ENCODE measurements around the gene PTH.

The PTH gene

DNA sequence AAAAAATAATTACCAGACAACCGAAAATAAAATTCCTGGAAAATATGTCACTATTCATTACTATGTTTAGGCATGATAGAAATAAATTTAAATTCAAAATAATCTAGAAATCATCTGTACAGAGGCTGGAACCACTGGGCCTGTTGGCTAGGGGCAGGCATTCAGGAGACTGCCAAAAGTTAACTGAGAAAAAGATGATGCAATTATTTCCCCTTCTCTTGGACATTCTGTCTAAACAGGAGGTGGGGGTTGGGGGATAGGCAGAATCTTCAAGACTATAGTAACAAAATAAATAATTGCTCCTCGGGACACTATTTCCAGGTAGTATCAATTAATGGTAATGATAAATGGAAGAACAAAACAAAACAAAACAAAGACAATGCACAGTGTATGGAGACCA lies 46.9 kb downstream of the PTH start:
- DNase-seq = no peak

DNA sequence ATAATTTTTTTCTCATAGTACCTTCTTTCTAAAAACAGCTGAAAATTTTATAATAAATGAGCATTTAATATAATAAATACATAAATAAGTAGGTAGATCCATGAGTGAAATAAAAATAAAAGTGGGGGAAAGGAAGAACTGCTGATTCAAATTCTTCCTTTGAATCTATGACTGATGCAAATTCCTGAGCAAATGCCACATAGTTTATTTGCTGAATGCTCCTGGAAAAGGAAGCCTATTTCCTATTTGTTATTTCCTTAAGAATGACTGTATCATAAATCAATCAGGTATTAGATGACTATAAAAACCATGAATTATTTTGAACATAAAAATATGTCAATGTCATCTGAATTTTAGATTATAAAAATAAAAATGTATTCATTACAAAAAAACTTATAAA lies 49.4 kb downstream of the PTH start:
- no peak for DNase-seq

DNA sequence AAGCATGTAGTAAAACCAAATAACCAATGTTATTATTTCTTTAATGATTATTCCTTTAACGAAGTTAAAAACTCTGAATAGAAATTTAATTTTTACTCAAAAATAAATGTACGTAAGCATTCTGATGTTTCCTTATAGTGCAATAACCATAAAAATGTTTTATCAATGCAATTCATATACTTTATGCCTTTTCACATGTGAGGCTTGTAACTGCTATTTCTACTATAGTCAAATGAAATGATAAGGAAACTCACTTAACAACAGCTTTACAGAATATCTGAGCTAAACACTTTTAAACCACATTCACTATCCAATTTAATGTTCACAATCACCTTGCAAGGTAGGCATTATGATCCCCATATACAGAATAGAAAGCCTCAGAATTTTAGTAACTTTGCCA lies 50.2 kb downstream of the PTH start:
- no peak for DNase-seq

Data from cerebellar nuclear complex (tissue), 1 donor.